ENCODE results near the gene C22orf39.

DNA sequence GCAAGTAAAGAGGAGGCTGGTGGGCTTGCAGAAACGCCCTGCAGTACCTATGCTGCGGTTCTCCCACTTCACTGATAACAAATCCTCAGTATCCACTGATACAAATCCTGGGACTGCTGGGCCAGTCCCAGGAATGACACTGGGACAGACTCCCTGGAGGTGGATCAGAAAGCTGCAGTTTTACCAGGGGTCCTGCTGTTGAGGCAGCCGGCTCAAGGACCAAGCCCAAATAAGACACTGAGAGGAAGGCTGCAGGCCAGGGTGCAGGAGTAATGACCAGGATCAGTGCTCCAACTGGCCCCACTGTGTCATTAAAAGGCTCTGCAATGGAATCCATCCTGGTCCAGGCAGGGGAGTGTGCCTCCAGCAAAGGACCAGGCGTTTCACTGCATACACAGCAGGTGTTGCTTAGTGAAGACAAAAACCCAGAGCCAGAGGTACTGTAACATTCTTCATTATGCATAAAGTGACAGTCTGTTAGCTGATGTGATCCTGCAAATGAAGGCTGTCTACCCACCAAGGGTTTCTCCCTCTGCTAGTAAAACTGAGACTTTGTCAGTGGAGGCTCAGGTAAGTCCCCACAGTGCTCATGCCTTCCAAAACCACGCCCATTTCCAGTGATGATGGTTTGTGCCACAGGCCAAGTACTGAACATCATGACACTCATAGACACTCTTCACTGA, 1.4 kb upstream of the C22orf39 start:
- TF ChIP-seq, protein P1, sequence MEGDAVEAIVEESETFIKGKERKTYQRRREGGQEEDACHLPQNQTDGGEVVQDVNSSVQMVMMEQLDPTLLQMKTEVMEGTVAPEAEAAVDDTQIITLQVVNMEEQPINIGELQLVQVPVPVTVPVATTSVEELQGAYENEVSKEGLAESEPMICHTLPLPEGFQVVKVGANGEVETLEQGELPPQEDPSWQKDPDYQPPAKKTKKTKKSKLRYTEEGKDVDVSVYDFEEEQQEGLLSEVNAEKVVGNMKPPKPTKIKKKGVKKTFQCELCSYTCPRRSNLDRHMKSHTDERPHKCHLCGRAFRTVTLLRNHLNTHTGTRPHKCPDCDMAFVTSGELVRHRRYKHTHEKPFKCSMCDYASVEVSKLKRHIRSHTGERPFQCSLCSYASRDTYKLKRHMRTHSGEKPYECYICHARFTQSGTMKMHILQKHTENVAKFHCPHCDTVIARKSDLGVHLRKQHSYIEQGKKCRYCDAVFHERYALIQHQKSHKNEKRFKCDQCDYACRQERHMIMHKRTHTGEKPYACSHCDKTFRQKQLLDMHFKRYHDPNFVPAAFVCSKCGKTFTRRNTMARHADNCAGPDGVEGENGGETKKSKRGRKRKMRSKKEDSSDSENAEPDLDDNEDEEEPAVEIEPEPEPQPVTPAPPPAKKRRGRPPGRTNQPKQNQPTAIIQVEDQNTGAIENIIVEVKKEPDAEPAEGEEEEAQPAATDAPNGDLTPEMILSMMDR (IDR thresholded peaks at IDR 0.05), result no peak
- TF ChIP-seq POLR2AphosphoS5 (IDR thresholded peaks at IDR 0.05) (no peak), POLR2A (IDR thresholded peaks at IDR 0.05) (no peak)

Data from prostate gland (tissue), 2 donors.